ENCODE results near the gene NFKBIB. TPM values are rescaled to one million over a fixed set of nuclear protein-coding genes. Genes with fewer than 3 reads are reported as not detected.
"Not testable (repeated sequence)": the region's sequence is repeated elsewhere in the genome, so short reads cannot be mapped to it uniquely, and the experiment has no call there.

The NFKBIB gene
- total RNA-seq (2014; rRNA removed; shearing (Covaris generic)): 101 and 106 TPM in 2 replicates

GRCh38 chr19:38899447-38900201, at the start of gene NFKBIB, which contains the start of gene SIRT2:
Gene NFKBIB, plus strand, starts transcription at chr19:38899969. Its CDS starts 64 bp downstream, at chr19:38900033.
Gene SIRT2, minus strand, starts transcription at chr19:38899618. Its CDS starts 97 bp downstream, at chr19:38899521.
- peak; percentile 100 for DNase-seq (ENCODE audit: low spot score)

- DNase-seq (ENCODE audit: low spot score): peak; percentile 100
Observed at GRCh38 chr19:38850436-38850975, 49.3 kb upstream of the NFKBIB start.

GRCh38 chr19:38850976-38851621, 48.7 kb upstream of the NFKBIB start:
- DNase-seq (ENCODE audit: low spot score): no peak

- peak; percentile 97 for DNase-seq (ENCODE audit: low spot score)
Observed at GRCh38 chr19:38851622-38852230, 48.0 kb upstream of the NFKBIB start.

GRCh38 chr19:38852231-38853044, 47.3 kb upstream of the NFKBIB start:
- peak; percentile 81 for DNase-seq (ENCODE audit: low spot score)

GRCh38 chr19:38853214-38853613, 46.6 kb upstream of the NFKBIB start:
- no peak for DNase-seq (ENCODE audit: low spot score)

GRCh38 chr19:38854961-38855360, 44.8 kb upstream of the NFKBIB start:
- DNase-seq (ENCODE audit: low spot score): not testable (repeated sequence)

- DNase-seq (ENCODE audit: low spot score): not testable (repeated sequence)
Observed at GRCh38 chr19:38855751-38856150, 44.0 kb upstream of the NFKBIB start.

- no peak for DNase-seq (ENCODE audit: low spot score)
Observed at GRCh38 chr19:38856813-38857212, 43.0 kb upstream of the NFKBIB start.

GRCh38 chr19:38859631-38860204, 40.1 kb upstream of the NFKBIB start:
- DNase-seq (ENCODE audit: low spot score): not testable (repeated sequence)

- DNase-seq (ENCODE audit: low spot score): no peak
Observed at GRCh38 chr19:38861368-38861767, 38.4 kb upstream of the NFKBIB start.

- peak; percentile 96 for DNase-seq (ENCODE audit: low spot score)
Observed at GRCh38 chr19:38862321-38863059, 37.3 kb upstream of the NFKBIB start.

GRCh38 chr19:38867171-38867780, 32.5 kb upstream of the NFKBIB start:
- DNase-seq (ENCODE audit: low spot score): no peak

GRCh38 chr19:38868551-38868950, 31.2 kb upstream of the NFKBIB start:
- no peak for DNase-seq (ENCODE audit: low spot score)

- DNase-seq (ENCODE audit: low spot score): no peak
Observed at GRCh38 chr19:38869160-38869835, 30.5 kb upstream of the NFKBIB start.

- peak; percentile 77 for DNase-seq (ENCODE audit: low spot score)
Observed at GRCh38 chr19:38869836-38870607, 29.7 kb upstream of the NFKBIB start.

- DNase-seq (ENCODE audit: low spot score): no peak
Observed at GRCh38 chr19:38870612-38871011, 29.2 kb upstream of the NFKBIB start.

GRCh38 chr19:38873400-38873799, 26.4 kb upstream of the NFKBIB start:
- DNase-seq (ENCODE audit: low spot score): not testable (repeated sequence)
